ENCODE results near the gene PCDHB12.
"Not testable (repeated sequence)": the region's sequence is repeated elsewhere in the genome, so short reads cannot be mapped to it uniquely, and the experiment has no call there.

The PCDHB12 gene

DNA sequence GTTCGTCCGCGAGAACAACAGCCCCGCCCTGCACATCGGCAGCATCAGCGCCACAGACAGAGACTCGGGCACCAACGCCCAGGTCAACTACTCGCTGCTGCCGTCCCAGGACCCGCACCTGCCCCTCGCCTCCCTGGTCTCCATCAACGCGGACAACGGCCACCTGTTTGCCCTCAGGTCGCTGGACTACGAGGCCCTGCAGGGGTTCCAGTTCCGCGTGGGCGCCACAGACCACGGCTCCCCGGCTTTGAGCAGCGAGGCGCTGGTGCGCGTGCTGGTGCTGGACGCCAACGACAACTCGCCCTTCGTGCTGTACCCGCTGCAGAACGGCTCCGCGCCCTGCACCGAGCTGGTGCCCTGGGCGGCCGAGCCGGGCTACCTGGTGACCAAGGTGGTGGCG, 1.8 kb downstream of the PCDHB12 start:
- DNase-seq (ENCODE audit: low spot score): not testable (repeated sequence)

DNA sequence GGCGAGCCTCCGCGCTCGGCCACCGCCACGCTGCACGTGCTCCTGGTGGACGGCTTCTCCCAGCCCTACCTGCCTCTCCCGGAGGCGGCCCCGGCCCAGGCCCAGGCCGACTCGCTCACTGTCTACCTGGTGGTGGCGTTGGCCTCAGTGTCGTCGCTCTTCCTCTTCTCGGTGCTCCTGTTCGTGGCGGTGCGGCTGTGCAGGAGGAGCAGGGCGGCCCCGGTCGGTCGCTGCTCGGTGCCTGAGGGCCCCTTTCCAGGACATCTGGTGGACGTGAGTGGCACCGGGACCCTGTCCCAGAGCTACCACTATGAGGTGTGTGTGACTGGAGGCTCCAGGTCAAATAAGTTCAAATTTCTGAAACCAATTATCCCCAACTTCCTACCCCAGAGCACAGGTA, 2.3 kb downstream of the PCDHB12 start:
- DNase-seq (ENCODE audit: low spot score): not testable (repeated sequence)

DNA sequence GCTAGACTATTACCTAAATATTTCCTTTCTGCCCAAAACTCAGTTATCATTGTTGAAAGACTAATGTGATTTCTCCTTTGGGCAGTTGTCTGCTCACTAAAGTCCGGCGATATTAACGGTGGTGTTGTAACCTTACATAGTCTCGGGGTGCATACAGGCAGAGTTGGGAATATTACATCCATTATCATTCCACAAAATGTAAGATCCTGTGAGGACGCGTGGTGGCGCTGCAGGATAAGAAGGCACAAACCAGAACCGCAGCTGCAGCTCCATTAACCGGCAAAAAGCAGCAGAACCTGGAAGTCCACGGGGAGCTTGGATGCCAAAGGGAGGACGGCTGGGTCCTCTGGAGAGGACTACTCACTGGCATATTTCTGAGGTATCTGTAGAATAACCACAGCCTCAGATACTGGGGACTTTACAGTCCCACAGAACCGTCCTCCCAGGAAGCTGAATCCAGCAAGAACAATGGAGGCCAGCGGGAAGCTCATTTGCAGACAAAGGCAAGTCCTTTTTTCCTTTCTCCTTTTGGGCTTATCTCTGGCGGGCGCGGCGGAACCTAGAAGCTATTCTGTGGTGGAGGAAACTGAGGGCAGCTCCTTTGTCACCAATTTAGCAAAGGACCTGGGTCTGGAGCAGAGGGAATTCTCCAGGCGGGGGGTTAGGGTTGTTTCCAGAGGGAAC, 5.3 kb downstream of the PCDHB12 start, which contains the start of gene PCDHB13:
Gene PCDHB13 (plus strand): TSS at position 264 of the 684 bp plus-strand sequence. CDS start 205 bp downstream, at position 469.
- DNase-seq (ENCODE audit: low spot score): peak; percentile 92

DNA sequence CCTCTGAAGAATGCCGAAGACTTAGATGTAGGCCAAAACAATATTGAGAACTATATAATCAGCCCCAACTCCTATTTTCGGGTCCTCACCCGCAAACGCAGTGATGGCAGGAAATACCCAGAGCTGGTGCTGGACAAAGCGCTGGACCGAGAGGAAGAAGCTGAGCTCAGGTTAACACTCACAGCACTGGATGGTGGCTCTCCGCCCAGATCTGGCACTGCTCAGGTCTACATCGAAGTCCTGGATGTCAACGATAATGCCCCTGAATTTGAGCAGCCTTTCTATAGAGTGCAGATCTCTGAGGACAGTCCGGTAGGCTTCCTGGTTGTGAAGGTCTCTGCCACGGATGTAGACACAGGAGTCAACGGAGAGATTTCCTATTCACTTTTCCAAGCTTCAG, 6.1 kb downstream of the PCDHB12 start:
- DNase-seq (ENCODE audit: low spot score): not testable (repeated sequence)

DNA sequence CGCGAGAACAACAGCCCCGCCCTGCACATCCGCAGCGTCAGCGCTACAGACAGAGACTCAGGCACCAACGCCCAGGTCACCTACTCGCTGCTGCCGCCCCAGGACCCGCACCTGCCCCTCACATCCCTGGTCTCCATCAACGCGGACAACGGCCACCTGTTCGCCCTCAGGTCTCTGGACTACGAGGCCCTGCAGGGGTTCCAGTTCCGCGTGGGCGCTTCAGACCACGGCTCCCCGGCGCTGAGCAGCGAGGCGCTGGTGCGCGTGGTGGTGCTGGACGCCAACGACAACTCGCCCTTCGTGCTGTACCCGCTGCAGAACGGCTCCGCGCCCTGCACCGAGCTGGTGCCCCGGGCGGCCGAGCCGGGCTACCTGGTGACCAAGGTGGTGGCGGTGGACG, 7.0 kb downstream of the PCDHB12 start:
- DNase-seq (ENCODE audit: low spot score): not testable (repeated sequence)

DNA sequence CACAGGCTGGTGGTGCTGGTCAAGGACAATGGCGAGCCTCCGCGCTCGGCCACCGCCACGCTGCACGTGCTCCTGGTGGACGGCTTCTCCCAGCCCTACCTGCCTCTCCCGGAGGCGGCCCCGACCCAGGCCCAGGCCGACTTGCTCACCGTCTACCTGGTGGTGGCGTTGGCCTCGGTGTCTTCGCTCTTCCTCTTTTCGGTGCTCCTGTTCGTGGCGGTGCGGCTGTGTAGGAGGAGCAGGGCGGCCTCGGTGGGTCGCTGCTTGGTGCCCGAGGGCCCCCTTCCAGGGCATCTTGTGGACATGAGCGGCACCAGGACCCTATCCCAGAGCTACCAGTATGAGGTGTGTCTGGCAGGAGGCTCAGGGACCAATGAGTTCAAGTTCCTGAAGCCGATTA, 7.5 kb downstream of the PCDHB12 start:
- DNase-seq (ENCODE audit: low spot score): not testable (repeated sequence)

DNA sequence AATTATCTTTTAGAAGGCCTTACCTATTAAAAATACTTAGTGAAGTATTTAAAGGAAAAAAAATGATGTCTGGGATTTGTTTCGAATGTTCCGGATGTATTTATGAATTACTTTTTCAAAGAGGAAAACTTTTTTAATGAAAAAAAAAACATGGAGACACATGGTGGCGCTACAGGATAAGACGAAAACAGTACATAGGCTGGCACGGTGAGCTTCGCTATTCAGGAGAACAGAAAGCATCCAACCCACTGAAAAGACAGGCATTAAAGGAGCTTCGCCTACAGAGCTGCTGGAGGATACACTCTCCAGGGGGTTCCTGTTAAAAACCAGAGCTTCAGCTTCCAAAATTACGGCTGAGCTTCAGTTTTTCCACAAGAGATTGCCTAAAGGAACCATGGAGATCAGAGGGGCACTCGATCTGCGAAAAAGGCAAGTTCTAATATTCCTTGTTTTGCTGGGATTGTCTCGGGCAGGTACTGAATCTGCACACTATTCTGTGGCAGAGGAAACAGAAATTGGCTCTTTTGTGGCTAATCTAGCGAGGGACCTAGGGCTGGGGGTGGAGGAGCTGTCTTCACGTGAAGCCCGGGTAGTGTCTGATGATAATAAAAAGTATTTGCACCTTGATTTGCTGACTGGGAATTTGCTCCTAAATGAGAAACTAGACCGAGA, 14.7 kb downstream of the PCDHB12 start, which contains the start of gene PCDHB14:
Gene PCDHB14 (plus strand): TSS at position 232 of the 672 bp plus-strand sequence. CDS start 163 bp downstream, at position 395.
- no peak for DNase-seq (ENCODE audit: low spot score)

DNA sequence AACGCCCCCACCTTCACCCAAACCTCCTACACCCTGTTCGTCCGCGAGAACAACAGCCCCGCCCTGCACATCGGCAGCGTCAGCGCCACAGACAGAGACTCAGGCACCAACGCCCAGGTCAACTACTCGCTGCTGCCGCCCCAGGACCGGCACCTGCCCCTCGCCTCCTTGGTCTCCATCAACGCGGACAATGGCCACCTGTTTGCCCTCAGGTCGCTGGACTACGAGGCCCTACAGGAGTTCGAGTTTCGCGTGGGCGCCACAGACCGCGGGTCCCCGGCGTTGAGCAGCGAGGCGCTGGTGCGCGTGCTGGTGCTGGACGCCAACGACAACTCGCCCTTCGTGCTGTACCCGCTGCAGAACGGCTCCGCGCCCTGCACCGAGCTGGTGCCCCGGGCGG, 16.3 kb downstream of the PCDHB12 start:
- not testable (repeated sequence) for DNase-seq (ENCODE audit: low spot score)

DNA sequence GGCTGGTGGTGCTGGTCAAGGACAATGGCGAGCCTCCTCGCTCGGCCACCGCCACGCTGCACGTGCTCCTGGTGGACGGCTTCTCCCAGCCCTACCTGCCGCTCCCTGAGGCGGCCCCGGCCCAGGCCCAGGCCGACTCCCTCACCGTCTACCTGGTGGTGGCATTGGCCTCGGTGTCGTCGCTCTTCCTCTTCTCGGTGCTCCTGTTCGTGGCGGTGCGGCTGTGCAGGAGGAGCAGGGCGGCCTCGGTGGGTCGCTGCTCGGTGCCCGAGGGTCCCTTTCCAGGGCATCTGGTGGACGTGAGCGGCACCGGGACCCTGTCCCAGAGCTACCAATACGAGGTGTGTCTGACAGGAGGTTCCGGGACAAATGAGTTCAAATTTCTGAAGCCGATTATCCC, 16.9 kb downstream of the PCDHB12 start:
- DNase-seq (ENCODE audit: low spot score): not testable (repeated sequence)

DNA sequence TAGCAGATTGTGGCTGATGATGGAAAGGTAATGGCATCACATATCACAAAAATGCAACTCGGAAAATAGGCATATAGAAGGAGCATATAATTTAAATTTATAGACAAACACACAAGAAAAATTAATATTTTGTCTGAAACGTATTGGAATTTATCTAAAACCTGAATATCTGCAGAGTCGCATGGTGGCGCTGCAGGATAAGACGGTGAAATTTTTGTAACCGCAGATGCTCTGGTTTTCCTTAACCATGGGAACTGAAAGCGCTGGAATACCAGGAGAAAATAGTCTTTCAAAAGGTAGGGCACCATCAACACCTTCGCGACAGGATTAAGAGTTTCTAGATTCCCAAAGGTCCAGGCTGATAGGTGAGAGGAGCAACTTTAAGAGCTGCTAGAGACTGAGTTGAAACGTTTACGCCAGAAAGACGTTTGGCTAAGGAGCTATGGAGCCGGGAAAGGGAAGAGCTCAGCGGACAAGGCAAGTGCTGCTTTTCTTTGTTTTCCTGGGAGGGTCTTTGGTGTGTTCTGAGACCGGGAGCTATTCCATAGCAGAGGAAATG, 25.7 kb downstream of the PCDHB12 start:
- no peak for DNase-seq (ENCODE audit: low spot score)

DNA sequence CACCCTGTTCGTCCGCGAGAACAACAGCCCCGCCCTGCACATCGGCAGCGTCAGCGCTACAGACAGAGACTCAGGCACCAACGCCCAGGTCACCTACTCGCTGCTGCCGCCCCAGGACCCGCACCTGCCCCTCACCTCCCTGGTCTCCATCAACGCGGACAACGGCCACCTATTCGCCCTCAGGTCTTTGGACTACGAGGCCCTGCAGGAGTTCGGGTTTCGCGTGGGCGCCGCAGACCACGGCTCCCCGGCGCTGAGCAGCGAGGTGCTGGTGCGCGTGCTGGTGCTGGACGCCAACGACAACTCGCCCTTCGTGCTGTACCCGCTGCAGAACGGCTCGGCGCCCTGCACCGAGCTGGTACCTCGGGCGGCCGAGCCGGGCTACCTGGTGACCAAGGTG, 27.4 kb downstream of the PCDHB12 start:
- DNase-seq (ENCODE audit: low spot score): not testable (repeated sequence)

DNA sequence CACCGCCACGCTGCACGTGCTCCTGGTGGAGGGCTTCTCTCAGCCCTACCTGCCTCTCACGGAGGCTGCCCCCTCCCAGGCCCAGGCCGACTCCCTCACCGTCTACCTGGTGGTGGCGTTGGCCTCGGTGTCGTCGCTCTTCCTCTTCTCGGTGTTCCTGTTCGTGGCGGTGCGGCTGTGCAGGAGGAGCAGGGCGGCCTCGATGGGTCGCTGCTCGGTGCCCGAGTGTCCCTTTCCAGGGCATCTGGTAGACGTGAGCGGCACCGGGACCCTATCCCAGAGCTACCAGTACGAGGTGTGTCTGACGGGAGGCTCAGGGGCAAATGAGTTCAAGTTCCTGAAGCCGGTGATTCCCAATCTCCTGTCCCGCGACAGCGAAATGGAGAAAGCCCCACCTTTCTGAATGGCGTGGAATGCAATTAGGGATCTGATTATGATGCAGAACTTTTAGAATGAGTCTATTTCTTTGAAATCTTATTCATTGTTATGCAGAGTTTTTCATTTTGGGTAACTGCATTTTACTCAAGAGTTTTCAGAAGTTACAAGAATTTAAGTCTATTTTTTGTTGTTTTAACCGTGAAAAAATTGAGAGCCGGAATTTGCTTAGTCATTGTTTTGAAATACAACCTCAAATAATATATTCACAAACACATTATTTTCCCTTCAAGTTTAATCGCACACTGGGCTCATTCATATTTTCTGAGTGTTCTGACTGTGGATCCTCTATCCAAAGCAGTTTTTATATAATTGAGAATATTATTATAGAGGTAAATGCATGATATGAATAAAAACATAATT, 28.2 kb downstream of the PCDHB12 start:
- DNase-seq (ENCODE audit: low spot score): no peak

DNA sequence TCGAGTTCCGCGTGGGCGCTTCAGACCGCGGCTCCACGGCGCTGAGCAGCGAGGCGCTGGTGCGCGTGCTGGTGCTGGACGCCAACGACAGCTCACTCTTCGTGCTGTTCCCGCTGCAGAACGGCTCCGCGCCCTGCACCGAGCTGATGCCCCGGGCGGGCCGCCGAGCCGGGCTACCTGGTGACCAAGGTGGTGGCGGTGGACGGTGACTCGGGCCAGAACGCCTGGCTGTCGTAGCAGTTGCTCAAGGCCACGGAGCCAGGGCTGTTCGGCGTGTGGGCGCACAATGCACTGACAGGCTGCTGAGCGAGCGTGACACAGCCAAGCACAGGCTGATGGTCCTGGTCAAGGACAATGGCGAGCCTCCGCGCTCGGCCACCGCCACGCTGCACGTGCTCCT, 33.0 kb downstream of the PCDHB12 start:
- DNase-seq (ENCODE audit: low spot score): no peak

DNA sequence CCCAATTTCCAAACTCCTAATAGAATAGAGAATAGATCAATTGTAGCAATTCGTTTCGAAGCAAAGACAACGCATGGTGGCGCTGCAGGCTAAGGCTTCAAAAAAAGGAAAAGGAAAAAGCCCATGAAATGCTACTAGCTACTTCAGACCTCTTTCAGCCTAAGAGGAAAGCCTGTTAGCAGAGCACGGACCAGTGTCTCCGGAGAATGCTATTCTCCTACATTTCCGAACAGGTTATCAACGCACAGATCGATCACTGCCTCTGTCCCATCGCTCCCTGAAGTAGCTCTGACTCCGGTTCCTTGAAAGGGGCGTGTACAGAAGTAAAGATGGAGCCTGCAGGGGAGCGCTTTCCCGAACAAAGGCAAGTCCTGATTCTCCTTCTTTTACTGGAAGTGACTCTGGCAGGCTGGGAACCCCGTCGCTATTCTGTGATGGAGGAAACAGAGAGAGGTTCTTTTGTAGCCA, 36.8 kb downstream of the PCDHB12 start, which contains the start of gene PCDHB15:
Gene PCDHB15 (plus strand): TSS at position 146 of the 468 bp plus-strand sequence. CDS start 184 bp downstream, at position 330.
- DNase-seq (ENCODE audit: low spot score): peak; percentile 42

DNA sequence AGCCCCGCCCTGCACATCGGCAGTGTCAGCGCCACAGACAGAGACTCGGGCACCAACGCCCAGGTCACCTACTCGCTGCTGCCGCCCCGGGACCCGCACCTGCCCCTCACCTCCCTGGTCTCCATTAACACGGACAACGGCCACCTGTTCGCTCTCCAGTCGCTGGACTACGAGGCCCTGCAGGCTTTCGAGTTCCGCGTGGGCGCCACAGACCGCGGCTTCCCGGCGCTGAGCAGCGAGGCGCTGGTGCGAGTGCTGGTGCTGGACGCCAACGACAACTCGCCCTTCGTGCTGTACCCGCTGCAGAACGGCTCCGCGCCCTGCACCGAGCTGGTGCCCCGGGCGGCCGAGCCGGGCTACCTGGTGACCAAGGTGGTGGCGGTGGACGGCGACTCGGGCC, 38.5 kb downstream of the PCDHB12 start:
- not testable (repeated sequence) for DNase-seq (ENCODE audit: low spot score)

DNA sequence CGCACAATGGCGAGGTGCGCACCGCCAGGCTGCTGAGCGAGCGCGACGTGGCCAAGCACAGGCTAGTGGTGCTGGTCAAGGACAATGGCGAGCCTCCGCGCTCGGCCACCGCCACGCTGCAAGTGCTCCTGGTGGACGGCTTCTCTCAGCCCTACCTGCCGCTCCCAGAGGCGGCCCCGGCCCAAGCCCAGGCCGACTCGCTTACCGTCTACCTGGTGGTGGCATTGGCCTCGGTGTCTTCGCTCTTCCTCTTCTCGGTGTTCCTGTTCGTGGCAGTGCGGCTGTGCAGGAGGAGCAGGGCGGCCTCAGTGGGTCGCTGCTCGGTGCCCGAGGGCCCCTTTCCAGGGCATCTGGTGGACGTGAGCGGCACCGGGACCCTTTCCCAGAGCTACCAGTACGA, 38.9 kb downstream of the PCDHB12 start:
- not testable (repeated sequence) for DNase-seq (ENCODE audit: low spot score)

DNA sequence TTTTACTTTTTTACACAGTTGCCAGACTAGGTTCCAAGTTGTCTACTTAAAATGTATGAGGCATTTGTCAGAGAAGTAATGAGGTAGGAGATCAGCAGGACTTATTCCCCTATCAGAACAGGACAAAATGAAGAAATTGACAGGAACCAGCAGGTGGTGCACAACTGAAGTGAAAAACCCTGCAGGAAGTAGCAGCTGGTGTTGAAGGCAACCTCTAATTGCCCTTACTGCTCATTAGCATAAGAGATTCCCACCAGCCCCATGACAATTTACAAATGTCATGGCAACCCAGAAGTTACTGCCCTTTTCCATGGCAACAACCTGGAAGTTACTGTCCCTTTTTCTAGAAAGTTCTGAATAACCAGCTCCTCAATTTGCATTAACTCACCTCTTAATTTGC, 42.1 kb downstream of the PCDHB12 start:
- peak; percentile 46 for DNase-seq (ENCODE audit: low spot score)

DNA sequence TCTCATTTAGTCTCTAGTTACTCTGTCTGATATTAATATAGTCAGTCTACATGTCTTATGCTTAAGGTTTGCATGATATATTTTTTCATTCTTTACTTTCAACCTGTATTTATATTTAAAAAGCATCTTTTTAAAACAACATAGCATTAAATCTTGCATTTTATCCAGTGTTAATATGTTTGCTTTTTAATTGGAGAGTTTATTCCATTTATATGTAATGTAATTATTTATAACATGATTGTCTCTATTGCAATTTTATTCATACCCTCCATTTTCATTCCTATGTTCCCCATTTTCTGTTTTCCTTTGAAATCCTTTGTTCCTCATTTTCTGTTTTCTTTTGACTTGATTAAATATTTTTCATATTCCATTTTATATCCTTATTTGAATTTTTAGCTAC, 49.9 kb downstream of the PCDHB12 start:
- no peak for DNase-seq (ENCODE audit: low spot score)

DNA sequence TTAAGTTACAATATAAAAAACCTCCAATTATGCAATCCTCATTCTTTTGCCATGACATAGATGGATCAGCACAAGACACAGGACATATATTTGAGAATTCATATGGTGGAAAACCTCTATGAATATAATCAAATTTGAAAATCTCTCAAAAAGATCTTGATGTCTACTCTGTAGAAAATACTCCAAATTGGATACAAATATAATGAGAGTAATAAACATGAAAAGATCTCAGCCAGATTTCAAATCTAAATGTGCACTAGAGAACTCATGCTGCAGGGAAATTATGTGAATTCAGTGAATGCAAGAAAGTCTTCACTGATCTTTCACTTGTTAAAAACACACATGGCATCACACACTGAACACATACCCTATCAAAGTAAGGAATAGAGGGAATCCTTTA, 50.4 kb downstream of the PCDHB12 start:
- DNase-seq (ENCODE audit: low spot score): no peak

DNA sequence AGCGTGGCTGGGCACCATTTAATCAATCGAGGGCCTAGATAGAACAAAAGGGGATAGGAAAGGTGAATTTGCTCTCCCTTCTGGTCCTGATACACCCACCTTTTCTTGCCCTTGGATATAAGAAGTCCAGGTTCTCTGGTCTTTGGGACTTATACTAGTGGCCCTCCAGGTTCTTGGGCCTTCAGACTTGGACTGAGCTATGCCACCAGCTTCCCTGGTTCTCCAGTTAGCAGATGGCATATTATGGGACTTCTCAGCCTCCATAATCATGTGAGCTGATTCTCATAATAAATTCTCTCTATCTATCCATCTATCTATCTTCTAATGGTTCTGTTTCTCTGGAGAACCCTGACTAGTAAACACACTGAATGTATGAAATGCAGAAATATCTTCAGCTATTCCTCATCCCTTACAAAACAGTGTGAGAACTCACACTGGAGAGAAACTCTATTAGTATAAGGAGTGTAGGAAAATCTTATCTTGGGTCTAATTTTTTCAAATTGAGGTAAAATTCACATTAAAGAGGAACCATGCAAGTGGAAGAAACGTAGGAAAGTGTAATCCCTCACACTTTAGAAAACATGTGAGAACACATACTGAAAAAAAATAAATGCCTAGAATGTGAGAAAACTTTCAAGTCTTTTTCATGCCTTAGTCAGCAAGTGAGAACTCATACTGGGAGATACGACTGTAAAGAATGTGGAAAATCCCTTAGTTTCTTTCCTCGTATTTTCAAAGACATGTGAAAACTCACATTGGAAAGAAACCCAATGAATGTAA, 52.1 kb downstream of the PCDHB12 start:
- no peak for DNase-seq (ENCODE audit: low spot score)

DNA sequence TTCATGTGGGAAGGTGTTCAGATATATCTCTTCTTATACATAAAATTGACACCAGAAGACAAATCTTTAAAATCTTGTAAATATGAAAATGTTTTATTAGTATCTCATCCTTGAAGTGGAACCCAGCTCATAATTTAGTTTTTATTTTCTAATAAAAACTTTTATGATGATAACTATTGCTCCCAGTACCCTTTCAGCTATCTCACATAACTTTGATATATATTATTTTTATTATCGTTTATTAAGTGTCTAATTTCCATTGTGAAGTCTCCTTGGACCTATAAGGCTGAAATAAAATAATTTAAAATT, 52.7 kb downstream of the PCDHB12 start:
- no peak for DNase-seq (ENCODE audit: low spot score)

Data from RKO (cell line).